Measurements from ENCODE around the gene FAM9A.

Gene FAM9A

GRCh38 chrX:8801041-8801599 lies at the start of gene FAM9A:
Gene FAM9A (minus strand): TSS chrX:8801383. CDS start chrX:8800171, 1,212 bp downstream.
- DNase-seq, result no peak

- no peak for DNase-seq
Observed at GRCh38 chrX:8850478-8850877, 49.3 kb upstream of the FAM9A start.

GRCh38 chrX:8849945-8850344 lies 48.8 kb upstream of the FAM9A start:
- no peak for DNase-seq

GRCh38 chrX:8849458-8849857 lies 48.3 kb upstream of the FAM9A start:
- DNase-seq, result no peak

DNA sequence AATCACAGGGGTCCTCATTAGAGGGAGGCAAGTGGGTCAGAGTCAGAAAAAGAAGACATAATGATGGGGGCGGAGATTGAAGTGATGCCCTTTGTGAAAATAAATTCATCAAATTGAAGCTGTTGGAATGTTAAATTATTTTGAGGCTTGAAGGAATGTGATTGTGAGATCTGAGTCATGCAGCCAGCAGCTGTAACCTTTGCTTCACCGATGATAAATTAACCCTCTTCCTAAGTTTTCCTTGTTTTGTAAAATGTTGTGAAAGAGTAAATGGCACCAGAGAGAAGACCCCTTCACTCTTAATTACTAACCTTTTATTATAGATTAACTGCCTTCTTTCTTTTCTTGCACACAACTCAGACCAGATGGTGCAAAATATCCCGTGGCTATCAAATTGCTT lies 47.7 kb upstream of the FAM9A start:
- no peak for DNase-seq

DNA sequence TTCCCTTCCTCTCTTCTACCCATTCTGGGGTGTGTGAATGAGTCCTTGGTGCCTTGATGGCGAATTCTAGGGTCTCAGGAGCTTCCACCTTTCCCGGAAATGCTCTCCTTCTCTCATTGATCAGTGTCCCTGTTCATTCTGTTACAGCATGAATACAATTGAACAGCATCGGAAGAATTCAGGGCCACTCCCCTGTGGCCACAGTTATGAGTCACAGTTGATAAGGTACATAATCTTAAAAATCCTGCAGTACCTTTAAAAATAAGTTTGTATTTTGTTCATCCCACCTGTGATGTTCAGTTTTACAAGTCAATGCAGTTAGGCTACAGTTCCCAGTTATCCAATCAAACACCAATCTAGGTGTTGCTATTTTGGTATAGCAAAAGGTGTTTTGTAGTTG lies 47.3 kb upstream of the FAM9A start:
- DNase-seq, result no peak

- no peak for DNase-seq
Observed at GRCh38 chrX:8847360-8847759, 46.2 kb upstream of the FAM9A start.

DNA sequence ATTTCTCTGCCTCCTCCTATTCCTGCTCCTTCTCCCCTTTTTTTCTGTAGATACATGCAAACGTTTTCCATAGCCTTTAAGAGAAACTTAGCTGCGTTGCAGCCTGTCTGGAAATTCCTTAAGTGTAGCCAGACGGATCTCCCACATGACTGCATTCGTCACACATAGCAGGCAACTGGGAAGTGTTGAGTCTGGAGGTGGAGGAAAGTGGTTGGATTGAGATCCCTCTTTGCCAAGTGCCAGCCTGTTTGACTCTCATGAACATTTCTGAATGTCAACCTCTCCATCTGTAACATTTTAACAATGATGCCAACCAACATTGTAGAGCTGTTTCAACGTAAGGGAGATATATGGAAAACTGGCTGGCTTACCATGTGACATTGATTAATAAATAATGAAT lies 45.1 kb upstream of the FAM9A start:
- DNase-seq, result peak; percentile 29

- DNase-seq, result no peak
Observed at GRCh38 chrX:8845469-8845868, 44.3 kb upstream of the FAM9A start.

- DNase-seq, result no peak
Observed at GRCh38 chrX:8845060-8845459, 43.9 kb upstream of the FAM9A start.

DNA sequence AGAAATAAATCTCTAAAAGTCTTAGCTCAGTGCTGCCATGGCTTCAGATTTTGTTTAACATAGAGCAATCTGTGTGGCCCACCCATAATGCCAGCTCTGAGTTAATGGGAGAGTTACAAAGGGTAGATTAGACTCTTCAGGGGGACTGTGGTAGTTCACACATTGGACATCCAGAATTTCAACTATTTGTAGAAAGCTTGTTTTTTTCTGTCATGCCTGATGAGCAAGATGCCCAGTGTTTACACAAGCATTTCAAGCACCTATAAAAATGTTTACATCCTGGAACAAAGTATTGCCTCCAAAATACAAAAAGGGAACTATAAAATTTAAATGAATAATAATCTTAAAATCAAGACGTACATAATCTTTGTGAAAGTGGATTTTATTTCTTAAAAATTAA lies 43.0 kb upstream of the FAM9A start:
- DNase-seq, result no peak

DNA sequence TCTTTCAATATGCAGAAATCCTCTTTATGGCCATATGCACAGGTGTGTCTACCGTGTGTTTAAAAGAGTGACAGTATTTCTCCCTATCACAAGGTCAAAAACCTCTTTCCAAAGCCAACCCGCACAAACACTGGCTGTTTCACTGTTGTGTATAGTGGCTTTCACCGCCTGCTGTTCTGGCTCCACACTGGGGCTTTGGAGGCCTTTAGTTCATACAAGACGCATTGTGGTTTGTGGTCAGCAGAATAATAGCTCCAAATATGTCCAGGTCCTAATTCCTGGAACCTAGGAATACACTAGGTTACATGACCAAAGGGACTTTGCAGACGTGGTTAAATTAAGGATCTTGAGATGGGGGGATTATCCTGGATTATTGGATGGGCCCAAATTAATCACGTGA lies 40.7 kb upstream of the FAM9A start:
- no peak for DNase-seq

GRCh38 chrX:8834392-8834791 lies 33.2 kb upstream of the FAM9A start:
- DNase-seq, result no peak

DNA sequence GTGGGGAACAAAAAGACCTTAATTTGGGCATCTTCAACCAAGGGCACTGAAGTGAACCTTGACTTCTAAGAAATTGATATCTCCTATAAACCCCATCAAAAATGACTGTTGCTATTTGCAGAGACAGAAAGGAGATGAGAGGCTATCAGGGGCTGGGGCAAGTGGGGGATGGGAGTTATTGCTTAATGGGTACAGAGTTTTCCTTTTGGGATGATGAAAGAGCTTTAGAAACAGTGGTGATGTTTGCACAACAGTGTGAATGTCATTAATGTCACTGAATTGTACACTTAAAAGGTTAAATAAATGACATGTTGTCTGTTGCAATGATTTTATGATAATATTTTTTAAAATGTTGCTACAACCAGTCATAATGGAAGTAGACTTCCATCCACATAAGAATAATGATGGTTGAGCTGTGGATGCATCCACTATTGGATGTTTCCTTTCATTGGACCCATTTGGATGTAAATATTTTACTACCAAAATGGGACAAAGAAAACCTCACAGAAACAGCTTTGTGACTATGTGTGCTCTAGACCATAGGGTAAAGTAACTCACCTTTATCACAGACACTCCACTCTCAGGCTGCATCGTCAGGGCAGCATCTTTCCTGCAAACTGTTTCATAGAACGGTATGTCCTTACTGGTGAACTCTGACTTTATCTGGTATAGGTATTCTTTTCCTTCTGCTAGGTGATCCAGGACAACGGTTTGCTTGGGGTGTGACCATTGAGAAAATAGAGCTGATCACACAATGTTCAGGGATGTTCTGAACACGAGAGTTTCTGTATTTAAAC lies 31.6 kb upstream of the FAM9A start:
- no peak for DNase-seq

GRCh38 chrX:8823698-8824097 lies 22.5 kb upstream of the FAM9A start:
- DNase-seq, result no peak

- no peak for DNase-seq
Observed at GRCh38 chrX:8822002-8822401, 20.8 kb upstream of the FAM9A start.

GRCh38 chrX:8820910-8821527 lies 19.8 kb upstream of the FAM9A start:
- DNase-seq, result no peak

DNA sequence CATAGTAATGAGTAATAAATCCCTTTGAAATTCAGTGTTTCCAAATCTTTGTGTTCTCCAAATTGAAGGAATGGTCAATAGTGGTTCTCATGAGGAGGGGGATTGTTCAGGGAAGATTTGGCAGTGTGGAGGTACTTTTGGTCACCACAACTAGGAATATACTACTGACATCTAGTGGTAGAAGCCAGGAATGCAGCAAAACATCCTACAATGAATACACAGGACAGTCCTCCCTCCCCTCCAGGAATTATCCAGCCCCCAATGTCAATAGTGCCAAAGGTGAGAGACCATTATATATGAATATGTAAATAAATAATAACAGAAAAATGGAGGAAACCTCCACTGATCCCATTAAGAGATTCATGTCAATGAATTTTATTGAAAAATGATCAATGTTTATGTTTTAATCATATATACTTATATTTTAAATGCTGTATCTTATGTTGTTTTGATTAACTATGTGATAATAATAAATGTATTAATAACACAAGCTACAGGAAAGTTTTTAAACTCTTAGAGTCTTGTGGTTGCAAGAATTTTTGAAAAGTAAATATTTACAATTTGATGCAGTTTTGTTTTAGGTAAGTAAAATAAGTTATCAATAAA lies 14.4 kb upstream of the FAM9A start:
- DNase-seq, result no peak

GRCh38 chrX:8813036-8813435 lies 11.9 kb upstream of the FAM9A start:
- no peak for DNase-seq

DNA sequence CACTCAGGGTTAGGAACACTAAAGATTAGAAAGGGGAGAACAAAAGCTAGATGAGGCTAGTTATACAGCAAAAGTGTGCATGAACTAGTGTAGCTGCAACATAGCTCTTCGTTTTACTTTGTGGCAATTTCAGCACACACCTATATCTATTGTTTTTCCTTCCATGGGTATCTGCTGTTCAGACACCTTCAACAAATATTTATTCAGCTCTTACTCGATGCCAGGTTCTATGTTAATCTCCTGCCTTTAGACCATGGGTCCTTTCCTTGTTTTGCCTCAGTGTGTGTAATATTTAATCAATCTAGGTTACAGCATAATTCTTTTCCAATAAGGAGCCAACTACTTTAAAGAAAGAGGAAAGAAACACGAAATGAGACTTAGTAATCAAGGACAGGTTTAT lies 10.4 kb upstream of the FAM9A start:
- DNase-seq, result no peak

- no peak for DNase-seq
Observed at GRCh38 chrX:8808661-8809060, 7.5 kb upstream of the FAM9A start.

DNA sequence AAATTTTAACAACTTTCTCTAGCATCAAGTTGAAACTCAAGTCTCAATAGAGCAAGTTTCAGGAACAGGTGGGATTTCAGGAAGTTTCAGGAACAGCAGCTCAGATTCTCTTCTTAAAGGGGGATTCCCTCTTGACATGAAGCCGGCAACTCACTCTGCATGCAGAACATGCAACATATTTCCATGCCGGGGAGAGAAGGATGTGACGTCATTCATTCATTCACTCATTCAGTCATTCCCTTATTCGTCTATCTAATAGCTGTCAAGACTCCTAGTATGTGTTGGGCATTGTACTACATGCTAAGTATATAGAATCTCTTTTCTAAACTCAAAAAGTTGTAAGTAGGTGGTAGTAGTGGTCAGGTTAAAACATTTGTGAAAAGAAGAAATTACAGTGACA lies 4.8 kb upstream of the FAM9A start:
- no peak for DNase-seq

DNA sequence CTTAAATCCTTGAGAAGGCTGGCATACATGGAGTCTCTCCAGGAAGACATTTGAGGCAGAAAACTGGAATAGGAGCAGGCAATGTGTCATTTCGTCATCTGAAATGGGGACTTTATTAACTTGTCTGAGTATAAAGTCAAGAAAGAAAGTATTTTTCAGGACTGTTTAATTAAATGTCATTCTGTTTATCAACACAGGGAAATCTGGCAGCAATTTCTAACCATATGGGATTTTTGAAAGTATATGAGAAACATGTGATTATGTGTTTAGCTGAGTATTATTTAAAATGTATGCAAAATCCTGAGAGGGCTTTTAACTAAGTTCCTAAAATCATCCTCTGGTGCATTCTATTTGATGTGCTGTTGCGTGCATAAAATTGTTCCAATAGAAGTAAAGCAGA lies 3.9 kb upstream of the FAM9A start:
- DNase-seq, result no peak

DNA sequence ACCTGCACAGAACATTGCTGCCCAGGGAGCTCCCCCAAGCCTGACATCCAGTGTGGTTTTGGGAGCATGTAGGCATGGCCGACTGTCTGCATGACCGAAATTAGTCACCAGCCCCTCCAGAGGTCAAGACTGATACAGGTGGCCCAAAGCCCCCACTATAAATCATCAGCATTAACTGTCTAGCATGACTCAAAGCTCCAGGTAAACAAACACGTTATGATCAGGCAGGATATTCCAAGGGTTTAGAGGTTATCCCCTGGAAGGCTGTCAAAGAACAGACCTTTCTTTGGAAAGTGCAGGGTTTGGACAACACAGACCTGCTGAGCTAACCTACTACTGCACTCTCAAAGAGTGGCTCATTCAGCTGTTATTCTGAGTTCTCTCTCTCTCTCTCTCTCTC lies 2.1 kb upstream of the FAM9A start:
- DNase-seq, result no peak
